PC-9 (cell line): ENCODE results near the gene PDE6B. TPM values are rescaled to one million over a fixed set of nuclear protein-coding genes. Genes with fewer than 3 reads are reported as not detected.

ENCODE experiments used
- BruUV-seq: library from RNA; stranded (reverse); fragments of 400-500 nt; replicated peaks from 2 replicates; lab custom pipeline; 2021; lab: Mats Ljungman, UMichigan
- CTCF ChIA-PET: fragments of 300-600 bp; sonication (Branson Sonifier 250); formaldehyde crosslinking; loops from one replicate; lab custom pipeline; 2022; ENCODE audit warnings: antibody characterized with exemption; lab: Charles Lee
- POLR2A ChIA-PET: fragments of 300-600 bp; sonication (Branson Sonifier 250); formaldehyde crosslinking; loops from one replicate; lab custom pipeline; 2022; ENCODE audit warnings: antibody characterized with exemption; ENCODE audit not compliant: unreplicated experiment; lab: Charles Lee
- DNase-seq, 2 experiments: peaks; one replicate each; pipeline versions ENCODE4 v3.0.0 to v3.0.0-alpha.2; 2015 to 2022; ENCODE audit warnings: mixed read lengths in 1 of 2
- H2AFZ ChIP-seq: fragments of 200-600 bp; sonication (generic); 2 replicates; pipeline ENCODE4 v1.8.1; 2017; ENCODE audit warnings: antibody characterized with exemption
- H3F3A ChIP-seq: fragments of 200-600 bp; sonication (generic); 2 replicates; pipeline ENCODE4 v1.8.1; 2017; ENCODE audit warnings: antibody characterized with exemption, mild to moderate bottlenecking, low read depth; ENCODE audit not compliant: insufficient read depth
- H3K27ac ChIP-seq: fragments of 200-600 bp; sonication (generic); 2 replicates; pipeline ENCODE4 v1.6.1; 2016; ENCODE audit warnings: mixed run types
- H3K27me3 ChIP-seq: fragments of 200-600 bp; sonication (generic); 2 replicates; pipeline ENCODE4 v1.6.1; 2016; ENCODE audit warnings: low read depth, mixed run types; ENCODE audit not compliant: insufficient read depth
- H3K36me3 ChIP-seq: fragments of 200-600 bp; sonication (generic); 2 replicates; pipeline ENCODE4 v1.6.1; 2016; ENCODE audit warnings: low read depth, mixed run types
- H3K4me1 ChIP-seq: fragments of 200-600 bp; sonication (generic); replicated peaks from 2 replicates; pipeline ENCODE4 v1.6.1; 2016; ENCODE audit warnings: mixed run types; ENCODE audit not compliant: insufficient read depth
- H3K4me2 ChIP-seq: fragments of 200-600 bp; sonication (generic); 2 replicates; pipeline ENCODE4 v1.6.1; 2017; ENCODE audit warnings: mixed run types
- H3K4me3 ChIP-seq: fragments of 200-600 bp; sonication (generic); 2 replicates; pipeline ENCODE4 v1.6.1; 2016; ENCODE audit warnings: mixed run types
- H3K79me2 ChIP-seq: fragments of 200-600 bp; sonication (generic); 2 replicates; pipeline ENCODE4 v1.6.1; 2017; ENCODE audit warnings: low read depth, mixed run types
- H3K9me2 ChIP-seq: fragments of 200-600 bp; sonication (generic); 2 replicates; pipeline ENCODE4 v1.8.1; 2017; ENCODE audit warnings: mild to moderate bottlenecking; ENCODE audit not compliant: insufficient read depth
- H3K9me3 ChIP-seq: fragments of 200-600 bp; sonication (generic); 2 replicates; pipeline ENCODE4 v1.8.1; 2016; ENCODE audit warnings: low read depth; ENCODE audit not compliant: insufficient read depth
- H4K20me1 ChIP-seq: fragments of 200-600 bp; sonication (generic); 2 replicates; pipeline ENCODE4 v1.8.1; 2017; ENCODE audit not compliant: insufficient read depth
- CTCF ChIP-seq: fragments of 200-600 bp; sonication (generic); conservative IDR thresholded peaks from 2 replicates; pipeline ENCODE4 v1.6.1; 2017; ENCODE audit warnings: mixed run types, antibody characterized with exemption, mild to moderate bottlenecking, moderate library complexity
- EZH2 ChIP-seq: fragments of 200-600 bp; sonication (generic); IDR thresholded peaks from 2 replicates; pipeline ENCODE4 v1.8.0; 2017; ENCODE audit warnings: antibody characterized with exemption, low read depth
- intact Hi-C: fragments of 100-400 bp; cut with micrococcal nuclease; formaldehyde crosslinking; loops from one replicate; pipeline ENCODE4 v1.10.0; 2022; ENCODE audit not compliant: unreplicated experiment
- total RNA-seq: library from RNA; stranded (reverse); gene quantifications from 2 replicates; pipeline ENCODE4 v1.2.3, GENCODE V29; 2021

Gene PDE6B
- total RNA-seq, 1 experiment from 2014 or later, result 5.9 TPM

DNA sequence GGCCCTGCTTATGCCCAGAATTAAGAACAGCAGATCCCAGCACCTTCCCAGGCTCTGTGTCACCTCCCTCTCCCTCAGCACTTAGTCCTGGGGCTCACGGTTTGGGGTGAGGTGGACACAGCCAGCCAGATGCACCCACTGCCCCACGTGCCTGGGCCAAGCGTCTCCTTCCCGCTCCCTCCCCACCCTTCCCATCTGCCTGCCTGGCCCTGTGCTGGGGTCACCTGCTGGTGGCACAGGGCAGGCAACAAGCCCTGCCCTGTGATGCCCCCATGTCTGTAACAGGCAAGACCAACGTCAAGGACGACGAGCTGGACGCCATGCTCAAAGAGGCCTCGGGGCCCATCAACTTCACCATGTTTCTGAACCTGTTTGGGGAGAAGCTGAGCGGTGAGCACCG, 54.3 kb downstream of the PDE6B start:
- intact Hi-C loops, result no loop called here
- no peaks in the 10 kb centered on the region for H3K9me2 ChIP-seq
- ChIA-PET CTCF (no interaction called here), POLR2A (interaction anchor here (0.6 kb wide), 1 partner anchor 252 kb away, joined by 3 read pairs; no protein-coding TSS in a partner anchor)
- peaks cover 7% of the 10 kb centered on the region; the same call in 1 of the 2 replicates for H3K4me1 ChIP-seq
- H2AFZ ChIP-seq, result no peak overlapping the region
- no TSS peak for BruUV-seq
- TF ChIP-seq CTCF, result no peak
- no peak for TF ChIP-seq EZH2
- H3K27me3 ChIP-seq, result no peaks in the 10 kb centered on the region
- H3K4me2 ChIP-seq, result no peak overlapping the region
- H4K20me1 ChIP-seq, result no peaks in the 10 kb centered on the region
- DNase-seq, result no peak
- H3K79me2 ChIP-seq, result peaks cover 10% of the 10 kb centered on the region
- no peaks in the 10 kb centered on the region for H3K36me3 ChIP-seq
- H3K4me3 ChIP-seq, result no peak overlapping the region
- no peak overlapping the region for H3K27ac ChIP-seq
- no peaks in the 10 kb centered on the region for H3K9me3 ChIP-seq
- H3F3A ChIP-seq, result 0 out of 2 replicates have a peak, but pooled peaks cover 3% of the 10 kb centered on the region

DNA sequence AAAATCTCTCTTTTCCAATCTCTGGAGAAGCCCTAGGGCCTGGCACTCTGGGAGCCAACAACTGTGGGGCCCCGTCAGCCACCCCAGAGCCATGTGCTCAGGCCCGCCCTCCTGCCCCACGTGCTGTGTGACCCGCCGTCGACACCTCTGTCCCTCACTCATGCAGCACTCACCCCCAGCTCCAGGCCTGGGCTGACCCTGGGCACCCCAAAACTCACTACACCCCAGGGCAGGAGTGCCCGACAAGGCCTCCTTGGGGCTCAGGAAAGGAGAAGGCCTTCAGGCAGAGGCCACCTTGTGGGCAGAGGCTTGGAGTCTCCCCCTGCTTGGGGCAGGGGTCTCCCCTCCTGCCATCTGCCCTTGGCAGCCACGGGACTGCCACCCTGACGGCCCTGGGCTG, 54.7 kb downstream of the PDE6B start:
- H3K9me3 ChIP-seq, result no peaks in the 10 kb centered on the region
- no peak overlapping the region for H3K27ac ChIP-seq
- TF ChIP-seq CTCF, result no peak
- no peak for TF ChIP-seq EZH2
- H4K20me1 ChIP-seq, result no peaks in the 10 kb centered on the region
- H3K36me3 ChIP-seq, result no peaks in the 10 kb centered on the region
- ChIA-PET POLR2A (interaction anchor here (0.6 kb wide), 1 partner anchor 251 kb away, joined by 3 read pairs; no protein-coding TSS in a partner anchor), CTCF (no interaction called here)
- no peak overlapping the region for H2AFZ ChIP-seq
- H3K4me1 ChIP-seq, result peaks cover 7% of the 10 kb centered on the region; the same call in 1 of the 2 replicates
- H3K9me2 ChIP-seq, result no peaks in the 10 kb centered on the region
- H3F3A ChIP-seq, result 0 out of 2 replicates have a peak, but pooled peaks cover 3% of the 10 kb centered on the region
- intact Hi-C loops, result no loop called here
- peaks cover 5% of the 10 kb centered on the region for H3K79me2 ChIP-seq
- DNase-seq, result no peak
- BruUV-seq, result no TSS peak
- H3K4me2 ChIP-seq, result no peak overlapping the region
- no peak overlapping the region for H3K4me3 ChIP-seq
- no peaks in the 10 kb centered on the region for H3K27me3 ChIP-seq

- Histone ChIP-seq H3K27me3 (no peaks in the 10 kb centered on the region), H3K36me3 (no peaks in the 10 kb centered on the region), H3K4me1 (peaks cover 3% of the 10 kb centered on the region; the same call in 1 of the 2 replicates), H3K79me2 (peaks cover under 1% of the 10 kb centered on the region), H2AFZ (no peak overlapping the region), H3K9me2 (no peaks in the 10 kb centered on the region), H3K4me2 (peak overlapping the region; percentile 55; the same call in 1 of the 2 replicates), H3K27ac (no peak overlapping the region), H3K9me3 (no peaks in the 10 kb centered on the region), H4K20me1 (no peaks in the 10 kb centered on the region), H3F3A (0 out of 2 replicates have a peak, but pooled peaks cover 3% of the 10 kb centered on the region), H3K4me3 (no peak overlapping the region; the same call in 1 of the 2 replicates)
- TF ChIP-seq EZH2, result no peak
- no peak for TF ChIP-seq CTCF
- DNase-seq, result no peak
- ChIA-PET POLR2A (no interaction called here), CTCF (no interaction called here)
- BruUV-seq, result no TSS peak
- intact Hi-C loops, result no loop called here
These were observed 55.2 kb downstream of the PDE6B start for GRCh38 chr4:680551-680927.
